HEK293 (cell line): ENCODE measurements around the gene PKN3.

ENCODE experiments used
- BCL6B ChIP-seq: fragments of 450-650 bp; formaldehyde crosslinking; IDR thresholded peaks from 2 replicates; pipeline ENCODE4 v1.5.1; 2017; ENCODE audit warnings: missing biosample characterization, missing genetic modification characterization
- EGR2 ChIP-seq: fragments of 450-650 bp; formaldehyde crosslinking; IDR thresholded peaks from 2 replicates; pipeline ENCODE4 v1.5.1; 2016; ENCODE audit warnings: low read depth, missing biosample characterization, missing genetic modification characterization
- GFI1B ChIP-seq: fragments of 450-650 bp; formaldehyde crosslinking; IDR thresholded peaks from 2 replicates; pipeline ENCODE4 v1.5.1; 2016; ENCODE audit warnings: missing biosample characterization, missing genetic modification characterization
- INSM2 ChIP-seq: fragments of 450-650 bp; formaldehyde crosslinking; IDR thresholded peaks from 2 replicates; pipeline ENCODE4 v1.5.1; 2016; ENCODE audit warnings: missing biosample characterization, missing genetic modification characterization
- PRDM2 ChIP-seq: fragments of 450-650 bp; formaldehyde crosslinking; IDR thresholded peaks from 2 replicates; pipeline ENCODE4 v1.5.1; 2016; ENCODE audit warnings: missing biosample characterization, missing genetic modification characterization, borderline replicate concordance
- PRDM4 ChIP-seq: fragments of 450-650 bp; formaldehyde crosslinking; IDR thresholded peaks from 2 replicates; pipeline ENCODE4 v1.5.1; 2017; ENCODE audit warnings: missing biosample characterization, missing genetic modification characterization
- SP2 ChIP-seq: fragments of 450-650 bp; formaldehyde crosslinking; IDR thresholded peaks from 2 replicates; pipeline ENCODE4 v1.5.1; 2016; ENCODE audit warnings: missing biosample characterization, missing genetic modification characterization
- ZBTB26 ChIP-seq: fragments of 450-650 bp; formaldehyde crosslinking; optimal IDR thresholded peaks from 2 replicates; pipeline ENCODE3; 2016; ENCODE audit warnings: missing biosample characterization, mild to moderate bottlenecking, missing genetic modification characterization
- ZEB2 ChIP-seq: fragments of 450-650 bp; formaldehyde crosslinking; IDR thresholded peaks from 2 replicates; pipeline ENCODE4 v1.5.1; 2016; ENCODE audit warnings: missing biosample characterization, missing genetic modification characterization
- ZNF155 ChIP-seq: fragments of 450-650 bp; formaldehyde crosslinking; IDR thresholded peaks from 2 replicates; pipeline ENCODE4 v1.5.1; 2016; ENCODE audit warnings: missing biosample characterization, missing genetic modification characterization
- ZNF18 ChIP-seq: fragments of 450-650 bp; formaldehyde crosslinking; IDR thresholded peaks from 2 replicates; pipeline ENCODE4 v1.5.1; 2016; ENCODE audit warnings: missing biosample characterization, missing genetic modification characterization
- ZNF211 ChIP-seq: fragments of 450-650 bp; formaldehyde crosslinking; IDR thresholded peaks from 2 replicates; pipeline ENCODE4 v1.5.1; 2016; ENCODE audit warnings: low read depth, missing biosample characterization, missing genetic modification characterization
- ZNF302 ChIP-seq: fragments of 450-650 bp; formaldehyde crosslinking; IDR thresholded peaks from 2 replicates; pipeline ENCODE4 v1.5.1; 2016; ENCODE audit warnings: missing biosample characterization, missing genetic modification characterization, low read depth
- ZNF335 ChIP-seq: fragments of 450-650 bp; formaldehyde crosslinking; conservative IDR thresholded peaks from 2 replicates; pipeline ENCODE4 v1.5.1; 2016; ENCODE audit warnings: missing biosample characterization, missing genetic modification characterization
- ZNF423 ChIP-seq: fragments of 450-650 bp; formaldehyde crosslinking; IDR thresholded peaks from 2 replicates; pipeline ENCODE4 v1.5.1; 2016; ENCODE audit warnings: missing biosample characterization, missing genetic modification characterization
- ZNF433 ChIP-seq: fragments of 450-650 bp; formaldehyde crosslinking; IDR thresholded peaks from 2 replicates; pipeline ENCODE4 v1.5.1; 2016; ENCODE audit warnings: missing biosample characterization, missing genetic modification characterization, low read depth
- ZNF473 ChIP-seq: fragments of 450-650 bp; formaldehyde crosslinking; IDR thresholded peaks from 2 replicates; pipeline ENCODE4 v1.5.1; 2017; ENCODE audit warnings: missing biosample characterization, missing genetic modification characterization
- ZNF529 ChIP-seq: fragments of 450-650 bp; formaldehyde crosslinking; IDR thresholded peaks from 2 replicates; pipeline ENCODE4 v1.5.1; 2017; ENCODE audit warnings: missing genetic modification characterization, missing biosample characterization; ENCODE audit not compliant: insufficient replicate concordance
- ZNF544 ChIP-seq: fragments of 450-650 bp; formaldehyde crosslinking; IDR thresholded peaks from 2 replicates; pipeline ENCODE4 v1.5.0; 2017; ENCODE audit warnings: missing biosample characterization, missing genetic modification characterization
- ZNF624 ChIP-seq: fragments of 450-650 bp; formaldehyde crosslinking; IDR thresholded peaks from 2 replicates; pipeline ENCODE4 v1.5.1; 2017; ENCODE audit warnings: missing biosample characterization, missing genetic modification characterization
- ZNF629 ChIP-seq: fragments of 450-650 bp; formaldehyde crosslinking; IDR thresholded peaks from 2 replicates; pipeline ENCODE4 v1.5.1; 2017; ENCODE audit warnings: missing biosample characterization, missing genetic modification characterization
- ZNF768 ChIP-seq: fragments of 450-650 bp; formaldehyde crosslinking; IDR thresholded peaks from 2 replicates; pipeline ENCODE4 v1.5.1; 2018; ENCODE audit warnings: missing biosample characterization, mild to moderate bottlenecking, missing genetic modification characterization
- ZSCAN4 ChIP-seq: fragments of 450-650 bp; formaldehyde crosslinking; IDR thresholded peaks from 2 replicates; pipeline ENCODE4 v1.5.1; 2017; ENCODE audit warnings: missing biosample characterization, missing genetic modification characterization

The PKN3 gene

GRCh38 chr9:128688501-128689292 is 13.6 kb upstream of the PKN3 start, which contains the start of gene SET (continued):
- TF ChIP-seq ZNF423 (tag by site-specific recombination) = 0 out of 2 replicates have a peak, but pooled peaks have one; percentile 31
- TF ChIP-seq ZNF529 (tag by site-specific recombination) = no peak
- TF ChIP-seq ZNF18 (tag by site-specific recombination) = no peak
- no peak for TF ChIP-seq ZNF624 (tag by site-specific recombination)
- no peak for TF ChIP-seq SP2
- TF ChIP-seq EGR2 (tag by site-specific recombination) = no peak
- peak; percentile 71 for TF ChIP-seq ZBTB26
- peak; percentile 30; the same call in 1 of the 2 replicates for TF ChIP-seq ZNF629 (tag by site-specific recombination)
- peak; percentile 75 for TF ChIP-seq ZEB2
- TF ChIP-seq ZNF302 (tag by site-specific recombination) = no peak
- TF ChIP-seq ZNF768 (tag by site-specific recombination) = no peak
- no peak for TF ChIP-seq ZNF155 (tag by site-specific recombination)
- no peak for TF ChIP-seq ZNF211 (tag by site-specific recombination)
- no peak for TF ChIP-seq ZNF544
- no peak for TF ChIP-seq ZNF473 (tag by site-specific recombination)
- peak; percentile 16; the same call in 1 of the 2 replicates for TF ChIP-seq INSM2 (tag by site-specific recombination)
- TF ChIP-seq ZNF335 (tag by site-specific recombination) = peak; percentile 82
- TF ChIP-seq PRDM4 (tag by site-specific recombination) = 0 out of 2 replicates have a peak, but pooled peaks have one; percentile 13
- 0 out of 2 replicates have a peak, but pooled peaks have one; percentile 16 for TF ChIP-seq ZSCAN4 (tag by site-specific recombination)
- TF ChIP-seq ZNF433 (tag by site-specific recombination) = no peak
- TF ChIP-seq BCL6B (tag by site-specific recombination) = no peak
- TF ChIP-seq GFI1B (tag by site-specific recombination) = no peak
- no peak for TF ChIP-seq PRDM2 (tag by site-specific recombination)
